Adipose tissue (tissue), 3 donors: Measurements from ENCODE around the gene CBX3. TPM values are rescaled to one million over a fixed set of nuclear protein-coding genes. Genes with fewer than 3 reads are reported as not detected.
"Not testable (repeated sequence)": the region's sequence is repeated elsewhere in the genome, so short reads cannot be mapped to it uniquely, and the experiment has no call there.

ENCODE experiments used
- H3K27ac ChIP-seq: one replicate; pipeline ENCODE4 v1.5.1; 2013; ENCODE audit warnings: low read depth, low read length
- WGBS, 3 donors: extraction: QIAGEN DNeasy Blood & Tissue Kit; methylation state at CpG; one replicate each; pipeline ENCODE4 v1.1.7; 2013; 5-methylcytosine and 5-hydroxymethylcytosine counted together
- polyA plus RNA-seq, 3 donors: library from polyadenylated mRNA; stranded (reverse); fragments of 200-250 nt; gene quantifications; one replicate each; pipeline ENCODE4 v1.2.3, GENCODE V29; 2013
- donor health status: healthy with polysubstance abuse.
- donor health status: Bipolar disorder and iron deficiency.
- donor health status: healthy.

Gene CBX3
- polyA plus RNA-seq, result 100 to 1,000 TPM in 1 of 3 donors, 10 to 100 TPM in 2; 37.3 to 132 (median 89.6) TPM

DNA sequence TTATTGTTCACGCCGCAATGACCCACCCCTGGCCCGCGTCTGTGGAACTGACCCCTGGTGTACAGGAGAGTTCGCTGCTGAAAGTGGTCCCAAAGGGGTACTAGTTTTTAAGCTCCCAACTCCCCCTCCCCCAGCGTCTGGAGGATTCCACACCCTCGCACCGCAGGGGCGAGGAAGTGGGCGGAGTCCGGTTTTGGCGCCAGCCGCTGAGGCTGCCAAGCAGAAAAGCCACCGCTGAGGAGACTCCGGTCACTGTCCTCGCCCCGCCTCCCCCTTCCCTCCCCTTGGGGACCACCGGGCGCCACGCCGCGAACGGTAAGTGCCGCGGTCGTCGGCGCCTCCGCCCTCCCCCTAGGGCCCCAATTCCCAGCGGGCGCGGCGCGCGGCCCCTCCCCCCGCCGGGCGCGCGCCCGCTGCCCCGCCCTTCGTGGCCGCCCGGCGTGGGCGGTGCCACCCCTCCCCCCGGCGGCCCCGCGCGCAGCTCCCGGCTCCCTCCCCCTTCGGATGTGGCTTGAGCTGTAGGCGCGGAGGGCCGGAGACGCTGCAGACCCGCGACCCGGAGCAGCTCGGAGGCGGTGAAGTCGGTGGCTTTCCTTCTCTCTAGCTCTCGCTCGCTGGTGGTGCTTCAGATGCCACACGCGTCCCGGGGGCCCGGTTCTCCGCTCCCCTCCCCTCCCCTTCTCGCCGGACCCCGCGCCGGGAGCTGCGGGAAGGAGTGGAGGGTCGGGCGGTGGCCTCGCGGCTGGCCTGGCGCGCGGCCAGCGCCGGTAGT is at the start of gene CBX3:
CBX3 (plus strand) TSS at position 499 of the 772 bp plus-strand sequence. CDS start 1,254 bp downstream, outside the sequence.
- H3K27ac ChIP-seq, result peak within 1 kb of the TSS; percentile 91
- WGBS, 3 donors, result 1 to 7% (median 5%) methylated on average over 55 to 86 of the region's 86 CpGs

DNA sequence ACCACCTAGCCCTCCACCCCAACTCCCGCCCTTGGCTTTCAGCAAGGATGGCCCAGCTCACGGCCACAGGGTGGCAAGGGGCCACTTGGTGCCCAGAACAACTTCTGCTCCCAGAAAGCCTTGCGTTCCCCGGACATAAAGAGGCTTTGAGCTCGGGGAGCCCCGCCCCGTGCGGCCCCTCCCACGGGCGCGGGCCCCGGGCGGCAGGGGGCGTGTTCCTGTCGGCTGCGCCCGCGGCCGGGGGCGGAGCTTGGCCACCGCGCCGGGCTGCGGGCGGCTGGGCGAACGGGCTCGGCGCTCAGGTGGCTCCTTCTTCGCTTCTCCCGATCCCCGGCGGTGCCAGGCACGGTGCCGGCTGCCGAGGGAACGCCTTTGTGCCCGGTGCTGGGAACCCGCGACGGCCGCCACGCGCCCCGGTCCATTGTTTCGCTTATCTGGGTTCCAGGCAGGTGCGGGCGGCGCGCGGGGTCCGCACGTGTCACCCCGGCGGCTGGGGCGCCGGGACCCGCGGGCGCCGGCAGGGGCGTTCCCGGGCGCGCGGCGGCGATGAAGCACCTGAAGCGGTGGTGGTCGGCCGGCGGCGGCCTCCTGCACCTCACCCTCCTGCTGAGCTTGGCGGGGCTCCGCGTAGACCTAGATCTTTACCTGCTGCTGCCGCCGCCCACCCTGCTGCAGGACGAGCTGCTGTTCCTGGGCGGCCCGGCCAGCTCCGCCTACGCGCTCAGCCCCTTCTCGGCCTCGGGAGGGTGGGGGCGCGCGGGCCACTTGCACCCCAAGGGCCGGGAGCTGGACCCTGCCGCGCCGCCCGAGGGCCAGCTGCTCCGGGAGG is 49.4 kb upstream of the CBX3 start, which contains the start of gene NFE2L3:
NFE2L3 (plus strand) TSS at position 246 of the 829 bp plus-strand sequence; CDS start at position 547, 301 bp downstream.
- no peak within 1 kb of the TSS for H3K27ac ChIP-seq
- WGBS, 3 donors, result 0 to 1% (median 1%) methylated on average over 72 to 95 of the region's 95 CpGs

DNA sequence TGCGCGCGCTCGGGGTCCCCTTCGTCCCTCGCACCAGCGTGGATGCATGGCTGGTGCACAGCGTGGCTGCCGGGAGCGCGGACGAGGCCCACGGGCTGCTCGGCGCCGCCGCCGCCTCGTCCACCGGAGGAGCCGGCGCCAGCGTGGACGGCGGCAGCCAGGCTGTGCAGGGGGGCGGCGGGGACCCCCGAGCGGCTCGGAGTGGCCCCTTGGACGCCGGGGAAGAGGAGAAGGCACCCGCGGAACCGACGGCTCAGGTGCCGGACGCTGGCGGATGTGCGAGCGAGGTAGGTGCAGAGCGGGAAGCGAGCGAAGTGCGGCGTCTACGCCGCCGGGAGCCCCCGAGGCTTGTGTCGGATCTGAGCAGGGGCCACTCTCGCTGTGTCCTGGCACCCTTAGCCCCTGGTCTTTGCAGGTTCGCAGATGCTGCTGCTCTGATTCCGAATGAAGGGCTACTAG is 48.7 kb upstream of the CBX3 start:
- not testable (repeated sequence) for H3K27ac ChIP-seq
- WGBS, 3 donors, result 3 to 12% (median 4%) methylated on average over 31 to 53 of the region's 54 CpGs

DNA sequence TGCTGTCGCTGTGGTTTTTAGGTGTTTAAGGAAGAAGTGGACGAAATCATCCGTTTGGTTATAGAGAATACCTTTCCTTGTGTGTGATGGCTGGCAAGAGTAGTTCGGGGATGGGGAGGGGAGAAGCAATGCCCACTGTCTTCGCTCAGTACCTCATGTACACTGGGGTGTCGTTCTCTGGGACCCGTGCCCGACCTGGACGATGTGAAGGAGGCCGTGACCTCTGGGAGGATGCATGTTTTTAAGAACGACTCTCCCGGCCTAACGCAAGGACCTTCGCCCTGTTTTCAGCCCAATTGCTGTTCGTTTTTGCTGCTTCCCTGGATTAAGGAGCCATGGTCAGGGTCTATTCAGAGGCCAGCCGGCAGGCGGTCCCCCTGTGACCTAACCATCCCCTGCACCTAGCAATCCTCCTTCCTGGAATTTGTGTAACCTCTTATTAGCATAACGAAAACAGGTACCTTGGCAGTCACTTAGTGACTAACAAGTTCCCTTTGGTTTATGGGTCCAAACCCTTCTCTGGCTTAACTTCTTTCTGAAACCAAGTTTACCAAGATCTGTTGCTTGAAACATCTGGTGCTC is 48.2 kb upstream of the CBX3 start:
- WGBS, 3 donors, result 30 to 54% (median 34%) methylated on average over 18 of the region's 18 CpGs
- no peak overlapping the region for H3K27ac ChIP-seq

DNA sequence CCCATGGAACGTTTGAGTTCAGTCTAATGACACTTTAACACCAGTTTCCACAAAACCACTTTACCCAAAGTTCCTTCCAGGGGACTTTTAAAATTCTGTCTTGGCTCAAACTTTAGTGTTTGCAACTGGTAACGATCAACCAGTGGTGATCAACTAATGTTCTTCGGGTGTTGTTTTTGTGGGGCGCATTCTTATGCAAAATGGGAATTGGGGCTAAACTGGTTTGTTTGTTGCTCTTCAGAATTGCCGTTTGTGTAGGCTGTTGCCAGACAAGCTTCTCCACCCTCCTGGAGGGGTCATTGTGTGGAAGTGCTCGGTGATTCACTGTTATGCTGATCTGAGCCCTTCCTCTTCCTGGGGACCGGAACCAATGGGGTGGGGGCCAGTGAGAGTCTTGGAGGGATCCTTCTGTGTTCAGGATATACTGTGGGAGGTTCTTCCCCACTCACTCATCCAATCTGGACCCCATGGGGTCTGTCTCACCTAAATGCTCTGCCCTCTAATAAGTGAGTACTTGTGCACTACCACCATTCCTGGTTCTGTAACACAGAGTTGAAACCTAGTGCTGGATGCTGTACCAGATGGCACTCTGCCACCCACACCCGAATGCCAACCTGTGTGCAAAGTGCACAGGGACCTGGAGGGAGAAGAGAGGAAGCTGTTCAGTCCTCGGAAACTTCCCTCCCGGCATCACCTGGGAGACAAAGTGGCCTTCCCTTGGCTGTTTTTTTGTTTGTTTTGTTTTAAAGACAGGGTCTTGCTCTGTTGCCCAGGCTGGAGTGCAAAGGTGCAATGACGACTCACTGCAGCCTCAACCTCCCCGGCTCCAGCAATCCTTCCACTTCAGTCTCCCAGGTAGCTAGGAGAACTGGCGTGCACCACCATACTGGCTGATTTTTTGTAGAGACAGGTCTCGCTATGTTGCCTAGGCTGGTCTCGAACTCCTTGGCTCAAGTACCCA is 47.4 kb upstream of the CBX3 start:
- no peak overlapping the region for H3K27ac ChIP-seq
- 65 to 82% (median 69%) methylated on average over 15 of the region's 15 CpGs for WGBS, 3 donors

DNA sequence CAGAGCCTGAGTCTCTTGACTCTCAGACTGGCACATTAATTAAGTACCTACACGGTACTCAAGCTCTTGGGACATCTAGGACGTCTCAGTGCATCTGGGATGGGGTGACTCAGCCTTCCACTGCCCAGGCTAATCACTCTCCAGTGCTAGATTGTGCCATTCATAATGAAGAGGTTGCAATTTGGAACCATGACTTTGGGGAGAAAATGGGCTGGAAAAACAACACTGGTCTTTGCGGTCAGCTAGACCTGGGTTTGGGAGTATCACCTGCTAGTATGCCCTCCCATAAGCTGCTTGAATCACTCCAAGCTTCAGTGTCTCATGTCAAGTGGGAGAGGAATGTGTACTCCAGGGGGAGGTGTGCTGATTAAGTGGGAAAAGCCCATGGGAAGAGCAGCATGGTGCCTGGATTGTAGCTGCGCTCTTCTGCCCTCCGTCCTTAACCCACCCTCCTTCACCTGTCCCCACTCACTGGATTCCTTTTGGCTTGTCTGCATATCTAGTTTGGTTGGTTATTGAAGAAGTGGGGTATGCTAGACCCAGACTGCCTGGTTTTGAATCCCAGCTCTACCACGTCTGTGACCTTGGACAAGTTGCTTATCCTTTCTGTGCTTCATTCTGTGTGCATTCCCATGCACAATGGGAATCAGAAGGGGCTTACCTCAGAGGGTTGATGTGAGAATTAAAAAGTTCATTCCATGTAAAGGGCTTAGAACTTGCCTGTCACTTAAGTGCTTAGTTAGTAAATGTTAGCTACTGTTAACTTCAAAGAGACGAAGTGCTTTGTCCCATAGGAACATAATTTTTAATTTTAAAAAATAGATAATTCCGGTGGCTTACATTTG is 45.8 kb upstream of the CBX3 start:
- WGBS, 3 donors, result 54 to 65% (median 56%) methylated on average over 8 of the region's 8 CpGs

DNA sequence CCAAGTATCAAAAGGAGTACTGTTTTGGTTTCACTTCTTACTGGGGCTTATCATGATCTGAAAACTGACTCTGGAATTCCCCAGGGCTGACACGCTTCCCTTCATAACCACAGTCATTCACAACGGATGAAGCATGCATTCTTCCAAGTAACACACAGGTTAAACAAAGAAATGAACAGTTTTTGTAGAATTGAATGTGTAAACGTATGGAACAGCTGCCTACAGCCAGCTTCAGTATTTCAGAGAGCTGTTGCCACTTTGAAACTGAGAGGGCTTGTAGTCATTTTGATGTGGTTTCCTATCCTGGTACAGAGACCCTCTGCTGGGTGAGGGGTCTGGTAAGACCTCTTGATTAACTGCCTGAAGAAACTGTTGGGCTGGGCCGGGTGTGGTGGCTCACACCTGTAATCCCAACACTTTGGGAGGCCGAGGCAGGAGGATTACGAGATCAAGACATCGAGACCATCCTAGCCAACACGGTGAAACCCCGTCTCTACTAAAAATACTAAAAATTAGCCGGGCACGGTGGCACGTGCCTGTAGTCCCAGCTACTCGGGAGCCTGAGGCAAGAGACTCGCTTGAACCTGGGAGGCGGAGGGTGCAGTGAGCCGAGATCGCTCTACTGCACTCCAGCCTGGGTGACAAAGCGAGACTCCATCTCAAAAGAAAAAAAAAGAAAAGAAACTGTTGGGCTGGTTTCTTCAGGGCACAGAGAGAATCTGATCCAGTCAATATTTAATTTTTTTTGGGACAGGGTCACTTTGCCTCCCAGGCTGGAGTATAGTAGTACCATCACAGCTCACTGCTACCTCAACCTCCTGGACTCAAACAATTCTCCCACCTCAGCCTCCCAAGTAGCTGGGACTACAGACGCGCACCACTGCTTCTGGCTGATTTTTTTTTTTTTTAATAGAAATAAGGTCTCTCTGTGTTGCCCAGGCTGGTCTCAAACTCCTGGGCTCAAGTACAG is 44.8 kb upstream of the CBX3 start:
- 74 to 81% (median 74%) methylated on average over 20 of the region's 20 CpGs for WGBS, 3 donors
- H3K27ac ChIP-seq, result no peak overlapping the region

More for the DNA sequence above, 45.8 kb upstream of the CBX3 start:
- H3K27ac ChIP-seq, result no peak overlapping the region

DNA sequence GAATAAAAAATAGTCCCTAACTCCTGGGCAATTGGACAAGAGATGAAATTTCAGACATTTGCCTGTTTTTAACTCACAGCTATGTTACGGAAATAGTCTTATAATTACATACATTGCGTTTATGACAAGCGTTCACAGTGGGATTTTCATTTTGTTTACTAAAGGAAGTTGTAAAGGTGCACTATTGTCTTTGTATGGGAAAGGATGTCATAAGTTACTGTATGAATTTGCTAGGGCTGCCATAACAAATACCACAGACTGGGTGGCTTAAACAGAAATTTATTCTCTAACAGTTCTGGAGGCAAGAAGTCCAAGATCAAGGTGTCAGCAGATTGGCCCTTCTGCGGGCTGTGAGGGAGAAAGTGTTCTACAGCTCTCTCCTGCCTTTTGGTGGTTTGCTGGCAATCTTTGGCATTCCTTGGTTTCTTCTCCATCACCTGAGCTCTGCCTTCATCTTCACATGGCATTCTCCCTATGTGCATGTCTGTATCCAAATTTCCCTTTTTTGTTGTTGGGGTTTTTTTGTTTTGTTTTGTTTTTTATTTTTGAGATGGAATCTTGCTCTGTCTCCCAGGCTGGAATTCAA is 43.9 kb upstream of the CBX3 start:
- no peak overlapping the region for H3K27ac ChIP-seq
- 77 to 93% (median 86%) methylated on average over 4 of the region's 4 CpGs for WGBS, 3 donors

DNA sequence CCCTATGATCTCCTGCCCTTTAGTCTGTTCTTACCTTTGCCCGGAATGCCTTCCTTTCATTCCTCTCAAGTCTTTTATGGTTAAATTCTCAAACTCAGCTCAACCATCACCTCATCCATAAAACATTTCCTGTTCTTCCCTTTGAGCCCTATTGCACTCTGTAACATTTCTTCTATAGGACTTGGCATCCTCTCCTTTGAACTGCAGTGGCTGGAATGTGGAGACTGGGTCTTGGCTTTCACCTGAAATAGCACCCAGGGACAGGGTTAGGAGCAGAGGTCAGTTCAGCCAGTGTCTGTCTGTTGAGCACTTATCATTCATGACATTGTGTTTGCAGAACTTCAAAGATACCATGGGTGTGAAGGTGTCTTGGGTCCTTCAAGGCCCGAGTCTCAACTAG is 42.3 kb upstream of the CBX3 start:
- WGBS, 3 donors, result 59 to 88% (median 86%) methylated on average over 2 of the region's 2 CpGs
- H3K27ac ChIP-seq, result no peak overlapping the region

DNA sequence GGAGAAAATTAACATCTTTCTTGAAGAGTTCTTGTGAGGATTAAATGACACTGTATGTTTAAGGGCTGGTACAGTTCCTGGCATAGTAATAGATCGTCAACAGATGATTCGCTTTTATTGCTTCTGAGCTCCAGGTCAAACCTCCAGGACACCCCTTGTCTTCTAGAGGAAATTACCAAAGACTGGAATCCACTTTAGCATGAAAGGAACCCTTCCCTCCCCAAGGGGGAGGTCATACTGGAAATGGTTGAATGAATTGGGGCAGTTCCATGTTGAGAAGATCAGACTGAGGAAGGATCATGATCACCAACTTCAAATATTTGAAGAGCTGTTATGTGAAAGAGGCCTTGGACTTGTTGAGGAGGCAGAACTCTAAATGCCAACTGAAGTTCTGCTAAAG is 40.6 kb upstream of the CBX3 start:
- 93 to 94% (median 94%) methylated on average over 2 of the region's 2 CpGs for WGBS, 3 donors
- no peak overlapping the region for H3K27ac ChIP-seq

DNA sequence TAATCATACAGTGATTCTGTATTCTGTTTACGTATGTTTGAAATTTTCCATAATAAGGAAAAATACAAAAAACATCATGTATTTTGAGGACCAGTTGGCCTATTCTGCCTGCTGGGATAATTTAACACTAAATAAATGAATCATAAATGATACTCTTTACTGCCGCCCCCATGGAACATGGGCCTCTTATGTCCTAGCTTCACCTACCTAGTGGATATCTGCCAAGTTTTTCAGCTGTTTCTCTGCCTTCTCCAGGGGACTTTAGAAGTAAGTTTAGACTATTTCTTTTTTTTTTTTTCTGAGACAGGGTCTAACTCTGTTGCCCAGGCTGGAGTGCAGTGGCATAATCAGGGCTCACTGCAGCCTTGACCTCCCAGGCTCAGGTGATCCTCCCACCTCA is 39.1 kb upstream of the CBX3 start:
- 86 to 90% (median 87%) methylated on average over 2 of the region's 2 CpGs for WGBS, 3 donors
- H3K27ac ChIP-seq, result no peak overlapping the region

DNA sequence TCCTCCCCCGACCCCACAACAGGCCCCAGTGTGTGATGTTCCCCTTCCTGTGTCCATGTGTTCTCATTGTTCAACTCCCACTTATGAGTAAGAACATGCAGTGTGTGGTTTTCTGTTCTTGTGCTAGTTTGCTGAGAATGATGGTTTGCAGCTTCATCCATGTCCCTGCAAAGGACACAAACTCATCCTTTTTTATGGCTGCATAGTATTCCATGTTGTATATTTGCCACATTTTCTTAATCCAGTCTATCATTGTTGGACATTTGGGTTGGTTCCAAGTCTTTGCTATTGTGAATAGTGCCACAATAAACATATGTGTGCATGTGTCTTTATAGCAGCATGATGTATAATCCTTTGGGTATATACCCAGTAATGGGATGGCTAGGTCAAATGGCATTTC is 37.7 kb upstream of the CBX3 start:
- WGBS, 3 donors, result 54 to 72% (median 64%) methylated on average over 1 of the region's 1 CpG
- not testable (repeated sequence) for H3K27ac ChIP-seq

DNA sequence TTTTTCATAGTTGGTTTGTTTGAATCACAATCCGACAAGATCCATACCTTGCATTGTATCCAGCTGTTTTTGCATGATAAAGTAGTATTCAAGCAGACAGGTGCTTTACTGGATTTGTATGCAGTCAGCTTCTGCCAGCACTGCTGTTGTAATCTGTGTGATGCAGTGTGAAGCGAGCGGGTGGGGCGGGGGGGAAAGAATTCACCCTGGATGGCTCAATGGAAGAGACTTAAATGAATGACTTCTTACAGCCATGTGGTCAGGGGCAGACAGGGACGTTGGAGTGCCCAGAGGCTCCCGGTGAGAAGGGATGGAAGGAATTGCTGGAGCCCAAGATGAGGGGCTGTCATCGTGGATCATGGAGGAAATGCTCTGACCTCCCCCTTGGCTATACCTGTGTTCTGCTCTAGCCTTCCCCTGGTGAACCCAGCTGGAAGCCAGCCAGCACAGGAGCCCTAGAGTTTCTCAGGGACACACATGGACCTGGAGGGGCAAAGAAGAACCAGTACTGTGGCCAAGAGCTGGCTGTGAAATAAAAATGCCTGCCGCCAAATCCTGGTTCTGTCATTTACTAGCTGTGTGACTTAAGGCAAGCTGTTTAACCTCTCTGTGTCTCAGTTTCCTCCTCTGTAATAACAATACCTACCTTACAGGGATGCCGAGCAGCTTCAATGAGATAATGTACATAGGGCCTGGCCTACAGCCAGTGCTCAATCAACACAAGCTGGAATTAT is 35.4 kb upstream of the CBX3 start:
- 74 to 75% (median 74%) methylated on average over 9 of the region's 9 CpGs for WGBS, 3 donors
- H3K27ac ChIP-seq, result no peak overlapping the region

DNA sequence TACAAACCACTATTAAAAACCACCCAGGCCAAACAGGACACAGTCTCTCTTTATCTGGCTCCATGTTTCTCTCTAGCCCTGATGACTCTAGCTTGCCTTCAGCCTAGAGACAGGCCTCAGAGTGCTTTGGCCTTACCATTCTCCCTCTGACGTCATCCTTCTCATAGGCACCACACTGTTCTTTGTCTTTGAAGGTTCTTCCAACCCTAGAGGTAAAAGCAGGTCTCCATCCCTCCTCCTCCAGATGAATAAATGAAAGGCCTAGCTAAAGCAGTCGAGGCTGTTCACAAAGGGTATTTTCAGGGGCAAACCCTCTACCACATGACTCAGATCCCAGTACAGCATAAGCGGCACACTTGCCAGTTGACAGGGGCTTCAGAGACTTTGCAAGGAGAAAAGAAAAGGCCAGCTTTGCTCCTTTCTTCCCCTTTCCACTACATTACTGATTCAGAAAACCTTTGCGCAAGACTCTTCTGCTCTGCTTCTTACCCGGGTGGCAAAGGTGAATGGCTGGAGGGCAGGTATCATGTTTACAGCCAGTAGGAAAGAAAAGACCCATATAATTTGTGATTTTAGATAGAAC is 34.8 kb upstream of the CBX3 start:
- 72 to 89% (median 73%) methylated on average over 5 of the region's 5 CpGs for WGBS, 3 donors
- H3K27ac ChIP-seq, result no peak overlapping the region
